HPDE6-E6E7 (cell line): ENCODE measurements around the gene RAB33A.

Experiments
- DNase-seq: peaks from one replicate; pipeline ENCODE4 v3.0.0; 2011; ENCODE audit warnings: missing footprints; ENCODE audit errors: extremely low spot score

Gene RAB33A

GRCh38 chrX:130171446-130172126 lies at the start of gene RAB33A:
Gene RAB33A, plus strand, starts transcription at chrX:130171962. Its CDS starts 101 bp downstream, at chrX:130172063.
- no peak for DNase-seq

GRCh38 chrX:130124577-130124976 lies 47.2 kb upstream of the RAB33A start:
- no peak for DNase-seq

GRCh38 chrX:130125091-130125874 lies 46.5 kb upstream of the RAB33A start:
- DNase-seq = peak; percentile 59

GRCh38 chrX:130130990-130131389 lies 40.8 kb upstream of the RAB33A start:
- DNase-seq = no peak

- DNase-seq = no peak
Observed at GRCh38 chrX:130136496-130136895, 35.3 kb upstream of the RAB33A start.

- DNase-seq = no peak
Observed at GRCh38 chrX:130136961-130137360, 34.8 kb upstream of the RAB33A start.

GRCh38 chrX:130139474-130140201 lies 32.1 kb upstream of the RAB33A start:
- DNase-seq = no peak

- no peak for DNase-seq
Observed at GRCh38 chrX:130144509-130144908, 27.3 kb upstream of the RAB33A start.

- DNase-seq = no peak
Observed at GRCh38 chrX:130145123-130145522, 26.6 kb upstream of the RAB33A start.

GRCh38 chrX:130147631-130148030 lies 24.1 kb upstream of the RAB33A start:
- DNase-seq = no peak

GRCh38 chrX:130155564-130155963 lies 16.2 kb upstream of the RAB33A start:
- DNase-seq = no peak

- no peak for DNase-seq
Observed at GRCh38 chrX:130158311-130158710, 13.5 kb upstream of the RAB33A start.

GRCh38 chrX:130159776-130160175 lies 12.0 kb upstream of the RAB33A start:
- no peak for DNase-seq

- no peak for DNase-seq
Observed at GRCh38 chrX:130162094-130162735, 9.5 kb upstream of the RAB33A start.

- no peak for DNase-seq
Observed at GRCh38 chrX:130163398-130163797, 8.4 kb upstream of the RAB33A start.

GRCh38 chrX:130165181-130165702 lies 6.5 kb upstream of the RAB33A start:
- no peak for DNase-seq

- peak; percentile 72 for DNase-seq
Observed at GRCh38 chrX:130165703-130166502, 5.9 kb upstream of the RAB33A start, which contains the start of gene AIFM1. Gene AIFM1, minus strand, starts transcription at chrX:130165841. Its CDS starts 185 bp downstream, at chrX:130165656.

- no peak for DNase-seq
Observed at GRCh38 chrX:130166503-130166777, 5.3 kb upstream of the RAB33A start.

- no peak for DNase-seq
Observed at GRCh38 chrX:130167040-130167439, 4.7 kb upstream of the RAB33A start.

GRCh38 chrX:130170752-130171445 lies 863 bp upstream of the RAB33A start:
- DNase-seq = no peak
